Measurements from ENCODE around the gene HACL1.
"Not testable (repeated sequence)": the region's sequence is repeated elsewhere in the genome, so short reads cannot be mapped to it uniquely, and the experiment has no call there.

HACL1 gene

GRCh38 chr3:15629860-15630597 lies 28.7 kb upstream of the HACL1 start:
- FAIRE-seq = peak; percentile 28

- no peak for FAIRE-seq
Measured at GRCh38 chr3:15628967-15629366, 27.6 kb upstream of the HACL1 start.

GRCh38 chr3:15623535-15624440 lies 22.4 kb upstream of the HACL1 start:
- no peak for FAIRE-seq

- FAIRE-seq = not testable (repeated sequence)
Measured at GRCh38 chr3:15619659-15620464, 18.5 kb upstream of the HACL1 start.

- FAIRE-seq = no peak
Measured at GRCh38 chr3:15616053-15616452, 14.7 kb upstream of the HACL1 start.

- FAIRE-seq = no peak
Measured at GRCh38 chr3:15614958-15615357, 13.6 kb upstream of the HACL1 start.

GRCh38 chr3:15612001-15612400 lies 10.6 kb upstream of the HACL1 start:
- FAIRE-seq = no peak

- no peak for FAIRE-seq
Measured at GRCh38 chr3:15611018-15611417, 9.6 kb upstream of the HACL1 start.

GRCh38 chr3:15610082-15610759 lies 8.9 kb upstream of the HACL1 start:
- FAIRE-seq = no peak

- FAIRE-seq = no peak
Measured at GRCh38 chr3:15606434-15606891, 5.1 kb upstream of the HACL1 start.

GRCh38 chr3:15604584-15604983 lies 3.2 kb upstream of the HACL1 start:
- not testable (repeated sequence) for FAIRE-seq

- not testable (repeated sequence) for FAIRE-seq
Measured at GRCh38 chr3:15602816-15603215, 1.4 kb upstream of the HACL1 start.

- no peak for FAIRE-seq
Measured at GRCh38 chr3:15602146-15602536, 772 bp upstream of the HACL1 start.

- no peak for FAIRE-seq
Measured at GRCh38 chr3:15601046-15601398, 347 bp downstream of the HACL1 start.

- no peak for FAIRE-seq
Measured at GRCh38 chr3:15595955-15596354, 5.4 kb downstream of the HACL1 start.

- FAIRE-seq = no peak
Measured at GRCh38 chr3:15592968-15593367, 8.4 kb downstream of the HACL1 start.

- no peak for FAIRE-seq
Measured at GRCh38 chr3:15591928-15592327, 9.4 kb downstream of the HACL1 start.

GRCh38 chr3:15591242-15591641 lies 10.1 kb downstream of the HACL1 start:
- FAIRE-seq = no peak

- no peak for FAIRE-seq
Measured at GRCh38 chr3:15585111-15585845, 16.1 kb downstream of the HACL1 start.

- no peak for FAIRE-seq
Measured at GRCh38 chr3:15581471-15582394, 19.6 kb downstream of the HACL1 start.

GRCh38 chr3:15579051-15579450 lies 22.3 kb downstream of the HACL1 start:
- no peak for FAIRE-seq

Measured in TTC549 (cell line).